ENCODE data around the gene RAET1L.
"Not testable (repeated sequence)": the region's sequence is repeated elsewhere in the genome, so short reads cannot be mapped to it uniquely, and the experiment has no call there.

The RAET1L gene

DNA sequence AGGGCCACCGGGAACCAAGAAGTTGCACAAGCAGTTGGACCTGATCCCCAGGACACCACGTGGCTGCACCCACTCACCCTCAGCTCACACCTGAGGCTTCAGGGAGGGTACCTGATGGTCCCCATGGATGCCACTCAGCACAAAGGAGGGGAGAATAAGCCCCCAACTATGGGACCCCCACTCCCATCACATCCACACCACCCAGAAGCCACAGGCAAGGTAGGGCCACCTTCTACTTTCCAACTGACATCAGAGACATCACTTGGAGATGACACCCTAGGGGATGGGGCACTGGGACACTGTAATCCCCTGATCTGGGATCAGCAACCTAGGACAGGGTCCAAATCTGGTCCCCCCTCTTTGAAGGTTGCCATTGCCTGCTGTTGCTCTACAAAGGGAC is 1.3 kb downstream of the RAET1L start:
- H4K8ac ChIP-seq (ENCODE audit: low read depth, low read length); H2BK5ac ChIP-seq (ENCODE audit: low read length); H3K27ac ChIP-seq (replicated peaks; ENCODE audit: low read length); H3K4me1 ChIP-seq (ENCODE audit: control insufficient read depth in 2 of 2, insufficient read depth in 1 of 2, low read depth in 1 of 2, low read length in 2 of 2); H2AK5ac ChIP-seq (ENCODE audit: low read depth, low read length); H3K36me3 ChIP-seq (replicated peaks in 1 of 2; ENCODE audit: control insufficient read depth in 2 of 2, insufficient read depth in 2 of 2, low read length in 2 of 2); H4K91ac ChIP-seq (ENCODE audit: low read depth, low read length, poor library complexity); H2BK12ac ChIP-seq (ENCODE audit: low read length); H3K79me1 ChIP-seq (ENCODE audit: low read depth, low read length); H3K14ac ChIP-seq (ENCODE audit: low read length); DNase-seq (ENCODE audit: low spot score); H2BK15ac ChIP-seq (ENCODE audit: low read length); H3K4me2 ChIP-seq (ENCODE audit: insufficient read depth, low read length, poor library complexity, severe bottlenecking); H2AFZ ChIP-seq (ENCODE audit: low read length); H3K4me3 ChIP-seq (ENCODE audit: low read length in 2 of 2); H3K23ac ChIP-seq (ENCODE audit: low read depth, low read length, poor library complexity); H3K9ac ChIP-seq (ENCODE audit: low read depth, low read length, poor library complexity); H3K9me3 ChIP-seq (replicated peaks in 1 of 2; ENCODE audit: control insufficient read depth in 2 of 2, insufficient read depth in 1 of 2, low read depth in 1 of 2, low read length in 2 of 2); H3K4ac ChIP-seq (ENCODE audit: low read length); H3K18ac ChIP-seq (ENCODE audit: low read length); H2BK120ac ChIP-seq (ENCODE audit: low read depth, low read length): not testable (repeated sequence)
- H3K27me3 ChIP-seq (ENCODE audit: control insufficient read depth in 3 of 3, insufficient read depth in 3 of 3, low read depth in 1 of 3, low read length in 3 of 3): peaks cover 0 to 43% (median 9%) of the 10 kb centered on the region in 3 experiments
- WGBS, 2 donors (ENCODE audit: extremely low coverage in 2 of 2, insufficient read length in 2 of 2, insufficient replicate concordance in 1 of 2): no CpG with 5 or more reads among the region's 2 CpGs

DNA sequence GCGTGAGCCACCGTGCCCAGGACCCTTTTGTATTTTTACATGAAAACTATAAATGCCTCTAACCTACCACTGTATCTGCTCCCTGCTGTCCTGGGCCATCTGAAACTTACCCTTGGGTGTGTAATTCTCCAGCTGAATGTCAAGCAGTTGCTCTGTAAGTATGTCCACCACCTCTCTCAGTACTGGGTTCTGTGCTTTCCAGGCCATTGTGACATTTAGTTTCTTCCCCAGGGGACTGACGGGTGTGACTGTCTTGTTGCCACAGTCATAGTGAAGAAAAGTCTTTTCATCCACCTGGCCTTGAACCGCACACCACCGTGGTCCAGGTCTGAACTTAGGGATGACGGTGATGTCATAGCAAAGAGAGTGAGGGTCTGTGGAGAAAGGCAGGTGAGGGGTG is 3.5 kb downstream of the RAET1L start:
- not testable (repeated sequence) for H3K9me3 ChIP-seq (replicated peaks in 1 of 2; ENCODE audit: control insufficient read depth in 2 of 2, insufficient read depth in 1 of 2, low read depth in 1 of 2, low read length in 2 of 2); H2BK12ac ChIP-seq (ENCODE audit: low read length); H2AFZ ChIP-seq (ENCODE audit: low read length); H2BK5ac ChIP-seq (ENCODE audit: low read length); H3K4me2 ChIP-seq (ENCODE audit: insufficient read depth, low read length, poor library complexity, severe bottlenecking); H2BK120ac ChIP-seq (ENCODE audit: low read depth, low read length); H3K4me3 ChIP-seq (ENCODE audit: low read length in 2 of 2); H3K79me1 ChIP-seq (ENCODE audit: low read depth, low read length); H3K18ac ChIP-seq (ENCODE audit: low read length); H3K9ac ChIP-seq (ENCODE audit: low read depth, low read length, poor library complexity); H2BK15ac ChIP-seq (ENCODE audit: low read length); H4K91ac ChIP-seq (ENCODE audit: low read depth, low read length, poor library complexity); H3K23ac ChIP-seq (ENCODE audit: low read depth, low read length, poor library complexity); H4K8ac ChIP-seq (ENCODE audit: low read depth, low read length); H3K14ac ChIP-seq (ENCODE audit: low read length); DNase-seq (ENCODE audit: low spot score); H3K4me1 ChIP-seq (ENCODE audit: control insufficient read depth in 2 of 2, insufficient read depth in 1 of 2, low read depth in 1 of 2, low read length in 2 of 2); H3K4ac ChIP-seq (ENCODE audit: low read length); H3K27ac ChIP-seq (replicated peaks; ENCODE audit: low read length); H3K36me3 ChIP-seq (replicated peaks in 1 of 2; ENCODE audit: control insufficient read depth in 2 of 2, insufficient read depth in 2 of 2, low read length in 2 of 2); H2AK5ac ChIP-seq (ENCODE audit: low read depth, low read length)
- WGBS, 2 donors (ENCODE audit: extremely low coverage in 2 of 2, insufficient read length in 2 of 2, insufficient replicate concordance in 1 of 2): no CpG with 5 or more reads among the region's 6 CpGs
- H3K27me3 ChIP-seq (ENCODE audit: control insufficient read depth in 3 of 3, insufficient read depth in 3 of 3, low read depth in 1 of 3, low read length in 3 of 3): peaks cover 0 to 32% (median 6%) of the 10 kb centered on the region in 3 experiments

DNA sequence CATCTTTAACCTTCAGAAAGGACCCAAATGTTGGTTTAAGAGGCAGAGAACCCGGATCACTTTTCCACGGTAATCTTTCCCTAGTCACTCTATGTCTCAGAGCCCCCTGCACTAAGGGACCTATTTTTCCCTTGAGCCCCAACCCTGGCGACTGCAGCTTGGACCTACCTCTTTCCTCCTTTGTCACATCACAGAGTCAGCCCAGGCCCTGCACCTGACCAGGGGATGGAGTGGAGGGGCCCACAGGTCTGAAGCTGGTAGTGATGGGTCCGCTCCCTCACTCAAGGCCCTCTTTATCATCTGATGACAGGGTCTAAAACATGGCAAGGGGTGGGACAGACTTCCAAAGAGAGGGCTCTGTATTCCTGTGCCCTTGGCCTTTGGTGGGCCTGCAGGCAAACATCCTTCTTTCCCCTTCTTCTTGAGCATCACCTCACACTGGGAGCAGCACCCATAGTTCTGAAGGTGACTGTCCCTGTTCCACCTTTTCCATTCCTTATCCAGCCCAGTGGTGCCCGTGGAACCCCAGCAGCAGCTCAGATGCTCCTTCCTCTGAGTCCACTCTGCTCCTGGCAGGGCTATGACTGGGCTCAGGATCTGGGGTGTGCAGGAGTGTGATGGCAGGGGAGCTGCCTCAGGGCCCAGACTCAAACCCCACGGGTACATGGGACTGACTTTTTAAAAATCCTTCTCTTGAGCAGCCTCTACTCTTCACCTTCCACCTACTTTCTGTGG is 6.3 kb downstream of the RAET1L start:
- no peak overlapping the region for H3K18ac ChIP-seq (ENCODE audit: low read length)
- no peak overlapping the region for H3K23ac ChIP-seq (ENCODE audit: low read depth, low read length, poor library complexity)
- H2BK5ac ChIP-seq (ENCODE audit: low read length): no peak overlapping the region
- H3K9ac ChIP-seq (ENCODE audit: low read depth, low read length, poor library complexity): no peak overlapping the region
- H3K27me3 ChIP-seq (ENCODE audit: control insufficient read depth in 3 of 3, insufficient read depth in 3 of 3, low read depth in 1 of 3, low read length in 3 of 3): peaks cover 8 to 39% (median 22%) of the 10 kb centered on the region in 3 experiments
- H2AFZ ChIP-seq (ENCODE audit: low read length): no peak overlapping the region
- no peak overlapping the region for H2AK5ac ChIP-seq (ENCODE audit: low read depth, low read length)
- H2BK15ac ChIP-seq (ENCODE audit: low read length): no peak overlapping the region
- H3K9me3 ChIP-seq (replicated peaks in 1 of 2; ENCODE audit: control insufficient read depth in 2 of 2, insufficient read depth in 1 of 2, low read depth in 1 of 2, low read length in 2 of 2): no peaks in the 10 kb centered on the region
- no peaks in the 10 kb centered on the region for H3K79me1 ChIP-seq (ENCODE audit: low read depth, low read length)
- no peak overlapping the region for H3K14ac ChIP-seq (ENCODE audit: low read length)
- no peak for DNase-seq (ENCODE audit: low spot score)
- H4K91ac ChIP-seq (ENCODE audit: low read depth, low read length, poor library complexity): no peak overlapping the region
- no peak overlapping the region for H3K4ac ChIP-seq (ENCODE audit: low read length)
- no peak overlapping the region for H3K4me3 ChIP-seq (ENCODE audit: low read length in 2 of 2)
- H3K4me2 ChIP-seq (ENCODE audit: insufficient read depth, low read length, poor library complexity, severe bottlenecking): no peak overlapping the region
- no peak overlapping the region for H2BK120ac ChIP-seq (ENCODE audit: low read depth, low read length)
- WGBS, 2 donors (ENCODE audit: extremely low coverage in 2 of 2, insufficient read length in 2 of 2, insufficient replicate concordance in 1 of 2): no CpG with 5 or more reads among the region's 6 CpGs
- no peak overlapping the region for H4K8ac ChIP-seq (ENCODE audit: low read depth, low read length)
- H3K27ac ChIP-seq (replicated peaks; ENCODE audit: low read length): no peak overlapping the region
- H2BK12ac ChIP-seq (ENCODE audit: low read length): no peak overlapping the region
- H3K36me3 ChIP-seq (replicated peaks in 1 of 2; ENCODE audit: control insufficient read depth in 2 of 2, insufficient read depth in 2 of 2, low read length in 2 of 2): no peaks in the 10 kb centered on the region
- no peaks in the 10 kb centered on the region for H3K4me1 ChIP-seq (ENCODE audit: control insufficient read depth in 2 of 2, insufficient read depth in 1 of 2, low read depth in 1 of 2, low read length in 2 of 2)

DNA sequence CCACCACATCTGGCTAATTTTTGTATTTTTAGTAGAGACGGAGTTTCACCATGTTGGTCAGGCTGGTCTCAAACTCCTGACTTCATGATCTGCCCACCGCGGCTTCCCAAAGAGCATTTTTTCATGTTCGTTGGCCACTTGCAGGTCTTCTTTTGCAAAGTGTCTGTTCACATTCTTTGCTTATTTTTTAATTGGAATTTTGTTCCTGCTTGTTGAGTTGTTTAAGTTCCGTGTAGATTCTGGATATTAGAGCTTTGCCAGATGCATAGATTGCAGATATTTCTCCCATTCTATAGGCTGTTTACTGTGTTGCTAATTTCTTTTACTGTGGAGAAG is 8.2 kb downstream of the RAET1L start:
- not testable (repeated sequence) for H2BK5ac ChIP-seq (ENCODE audit: low read length); H4K91ac ChIP-seq (ENCODE audit: low read depth, low read length, poor library complexity); DNase-seq (ENCODE audit: low spot score); H3K79me1 ChIP-seq (ENCODE audit: low read depth, low read length); H3K4me3 ChIP-seq (ENCODE audit: low read length in 2 of 2); H2BK120ac ChIP-seq (ENCODE audit: low read depth, low read length); H3K4me2 ChIP-seq (ENCODE audit: insufficient read depth, low read length, poor library complexity, severe bottlenecking); H3K9me3 ChIP-seq (replicated peaks in 1 of 2; ENCODE audit: control insufficient read depth in 2 of 2, insufficient read depth in 1 of 2, low read depth in 1 of 2, low read length in 2 of 2); H2BK15ac ChIP-seq (ENCODE audit: low read length); H3K23ac ChIP-seq (ENCODE audit: low read depth, low read length, poor library complexity); H4K8ac ChIP-seq (ENCODE audit: low read depth, low read length); H3K18ac ChIP-seq (ENCODE audit: low read length); H3K9ac ChIP-seq (ENCODE audit: low read depth, low read length, poor library complexity); H3K14ac ChIP-seq (ENCODE audit: low read length); H3K27ac ChIP-seq (replicated peaks; ENCODE audit: low read length); H3K4me1 ChIP-seq (ENCODE audit: control insufficient read depth in 2 of 2, insufficient read depth in 1 of 2, low read depth in 1 of 2, low read length in 2 of 2); H3K4ac ChIP-seq (ENCODE audit: low read length); H2AK5ac ChIP-seq (ENCODE audit: low read depth, low read length); H3K36me3 ChIP-seq (replicated peaks in 1 of 2; ENCODE audit: control insufficient read depth in 2 of 2, insufficient read depth in 2 of 2, low read length in 2 of 2); H2AFZ ChIP-seq (ENCODE audit: low read length); H2BK12ac ChIP-seq (ENCODE audit: low read length)
- no CpG with 5 or more reads among the region's 5 CpGs for WGBS, 2 donors (ENCODE audit: extremely low coverage in 2 of 2, insufficient read length in 2 of 2, insufficient replicate concordance in 1 of 2)
- H3K27me3 ChIP-seq (ENCODE audit: control insufficient read depth in 3 of 3, insufficient read depth in 3 of 3, low read depth in 1 of 3, low read length in 3 of 3): peaks cover 9 to 57% (median 36%) of the 10 kb centered on the region in 3 experiments
